ENCODE data around the gene ANKRD39.

DNA sequence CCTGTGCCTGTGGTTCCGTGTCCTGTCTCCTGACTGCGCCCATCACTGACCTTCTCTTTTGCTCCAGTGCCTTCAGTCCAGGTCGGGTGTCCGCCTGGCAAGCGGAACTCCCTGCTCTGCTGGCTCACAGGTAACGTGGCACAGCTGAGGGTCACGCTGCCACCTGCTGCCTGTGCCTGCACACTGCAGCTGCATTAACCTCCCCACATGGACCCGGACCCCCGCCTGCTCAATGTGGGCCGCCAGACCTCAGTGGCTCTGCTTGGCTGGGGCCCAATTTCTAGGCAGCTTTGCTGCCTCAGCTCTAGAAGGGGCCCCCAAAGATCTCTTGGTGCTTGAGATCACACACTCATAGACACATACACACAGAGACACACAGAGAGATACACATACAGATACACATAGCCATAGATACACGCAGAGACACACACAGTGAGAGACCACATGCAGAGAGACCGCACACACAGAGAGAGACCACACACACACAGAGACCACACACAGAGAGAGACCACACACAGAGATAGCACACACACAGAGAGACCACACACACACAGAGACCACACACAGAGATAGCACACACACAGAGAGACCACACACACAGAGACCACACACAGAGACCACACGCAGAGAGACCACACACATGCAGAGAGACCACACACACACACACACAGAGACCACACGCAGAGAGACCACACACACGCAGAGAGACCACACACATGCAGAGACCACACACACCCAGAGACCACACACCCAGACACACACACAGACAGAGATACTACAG lies 56.6 kb downstream of the ANKRD39 start:
- TF ChIP-seq EP300 (IDR thresholded peaks at IDR 0.05) (no peak), POLR2AphosphoS5 (IDR thresholded peaks at IDR 0.05) (peak; percentile 39)

All from gastroesophageal sphincter (tissue), 2 donors.